H1 (cell line): ENCODE data around the gene CROCC. TPM values are rescaled to one million over a fixed set of nuclear protein-coding genes. Genes with fewer than 3 reads are reported as not detected.

Experiments
- CTCF ChIA-PET: fragments of 300-600 bp; sonication (Branson Sonifier 250); formaldehyde crosslinking; loops from one replicate; lab custom pipeline; 2021; ENCODE audit not compliant: partially characterized antibody; lab: Charles Lee
- POLR2A ChIA-PET: fragments of 300-600 bp; sonication (Branson Sonifier 250); formaldehyde crosslinking; loops from one replicate; lab custom pipeline; 2021; ENCODE audit warnings: inconsistent platforms; ENCODE audit not compliant: partially characterized antibody; lab: Charles Lee
- DNase-seq, 2 experiments: peaks; one replicate each; pipeline versions ENCODE4 v3.0.0 to v3.0.0-alpha.2; 2010 to 2022; ENCODE audit warnings: low spot score in 2 of 2, low read depth in 1 of 2, mixed read lengths in 1 of 2
- FAIRE-seq: peaks from 2 replicates; lab custom pipeline; 2011; peaks lifted over from hg19 to GRCh38; lab: Jason Lieb, UNC
- H2AFZ ChIP-seq: 2 replicates; pipeline ENCODE4 v1.8.1; 2012; ENCODE audit warnings: low read length, inconsistent platforms
- H2AK5ac ChIP-seq: 2 replicates; pipeline ENCODE4 v1.6.1; 2013; ENCODE audit warnings: low read depth, low read length
- H2BK120ac ChIP-seq: replicated peaks from 2 replicates; pipeline ENCODE3; 2013; ENCODE audit warnings: low read depth, low read length, inconsistent platforms
- H2BK12ac ChIP-seq: 2 replicates; pipeline ENCODE4 v1.6.1; 2013; ENCODE audit warnings: low read depth, low read length
- H2BK15ac ChIP-seq: 2 replicates; pipeline ENCODE4 v1.6.1; 2013; ENCODE audit warnings: low read length
- H2BK20ac ChIP-seq: 2 replicates; pipeline ENCODE4 v1.6.1; 2013; ENCODE audit warnings: low read length
- H2BK5ac ChIP-seq: 2 replicates; pipeline ENCODE4 v1.6.1; 2013; ENCODE audit warnings: low read depth, low read length
- H3K14ac ChIP-seq: 2 replicates; pipeline ENCODE4 v1.6.1; 2013; ENCODE audit warnings: inconsistent platforms; ENCODE audit not compliant: insufficient read length
- H3K18ac ChIP-seq: 2 replicates; pipeline ENCODE4 v1.6.1; 2013; ENCODE audit warnings: low read length; ENCODE audit errors: extremely low read depth
- H3K23ac ChIP-seq: 2 replicates; pipeline ENCODE4 v1.6.1; 2013; ENCODE audit warnings: inconsistent platforms; ENCODE audit not compliant: insufficient read length
- H3K23me2 ChIP-seq: 2 replicates; pipeline ENCODE4 v1.6.1; 2013; ENCODE audit warnings: low read depth, low read length
- H3K27ac ChIP-seq: 2 replicates; pipeline ENCODE4 v1.6.1; 2011; ENCODE audit warnings: low read depth, low read length, inconsistent platforms
- H3K27me3 ChIP-seq, 4 experiments: replicated peaks in 1 of 4; 1 replicate in 1 of 4; 2 replicates in 3 of 4; pipeline versions ENCODE4 v1.6.1 to v1.8.1; 2011 to 2013; ENCODE audit warnings: low read length in 3 of 4, mild to moderate bottlenecking in 3 of 4, inconsistent platforms in 2 of 4, mixed read lengths in 2 of 4, moderate library complexity in 1 of 4; ENCODE audit not compliant: control insufficient read depth in 3 of 4, insufficient read depth in 3 of 4; ENCODE audit errors: extremely low read depth in 1 of 4
- H3K36me3 ChIP-seq, 4 experiments: 2 replicates each; pipeline versions ENCODE4 v1.6.1 to v1.8.1; 2011 to 2013; ENCODE audit warnings: mild to moderate bottlenecking in 4 of 4, low read length in 3 of 4, moderate library complexity in 2 of 4, control low read depth in 1 of 4, inconsistent platforms in 1 of 4; ENCODE audit not compliant: insufficient read depth in 4 of 4, control insufficient read depth in 2 of 4
- H3K4ac ChIP-seq: replicated peaks from 2 replicates; pipeline ENCODE3; 2013; ENCODE audit warnings: low read length, low read depth, mixed read lengths, inconsistent platforms; ENCODE audit not compliant: insufficient read length
- H3K4me1 ChIP-seq, 4 experiments: replicated peaks in 1 of 4; 1 replicate in 1 of 4; 2 replicates in 3 of 4; pipeline versions ENCODE4 v1.6.1 to v1.8.1; 2011 to 2013; ENCODE audit warnings: low read length in 3 of 4, inconsistent platforms in 2 of 4, mixed read lengths in 1 of 4; ENCODE audit not compliant: insufficient read depth in 4 of 4, control insufficient read depth in 3 of 4
- H3K4me2 ChIP-seq, 2 experiments: 2 replicates each; pipeline versions ENCODE4 v1.6.1 to v1.8.1; 2011 to 2013; ENCODE audit warnings: low read depth in 2 of 2, low read length in 2 of 2, control low read depth in 1 of 2, inconsistent platforms in 1 of 2, mild to moderate bottlenecking in 1 of 2; ENCODE audit not compliant: insufficient read depth in 1 of 2
- H3K4me3 ChIP-seq, 4 experiments: fragments of 200-600, 300-600 bp in 1 of 4; sonication (generic), shearing (Covaris generic), sonication (Bioruptor Twin) in 1 of 4; 2 replicates each; pipeline versions ENCODE4 v1.5.1 to v1.8.1; 2011 to 2016; ENCODE audit warnings: low read length in 4 of 4, low read depth in 3 of 4, control low read depth in 2 of 4, inconsistent platforms in 2 of 4, mild to moderate bottlenecking in 2 of 4, mixed read lengths in 1 of 4, moderate library complexity in 1 of 4; ENCODE audit not compliant: insufficient read depth in 2 of 4; ENCODE audit errors: extremely low read depth in 1 of 4
- H3K56ac ChIP-seq: replicated peaks from 2 replicates; pipeline ENCODE3; 2013; ENCODE audit warnings: low read depth, mild to moderate bottlenecking, mixed read lengths, low read length, inconsistent platforms; ENCODE audit not compliant: insufficient read length
- H3K79me1 ChIP-seq: 2 replicates; pipeline ENCODE4 v1.6.1; 2013; ENCODE audit warnings: low read depth, low read length, control low read depth
- H3K79me2 ChIP-seq, 2 experiments: 2 replicates each; pipeline versions ENCODE4 v1.6.1 to v1.8.1; 2012 to 2013; ENCODE audit warnings: low read length in 2 of 2, mild to moderate bottlenecking in 2 of 2, inconsistent platforms in 1 of 2; ENCODE audit not compliant: insufficient read depth in 2 of 2, control insufficient read depth in 1 of 2
- H3K9ac ChIP-seq, 4 experiments: replicated peaks in 1 of 4; 1 replicate in 1 of 4; 2 replicates in 3 of 4; pipeline versions ENCODE4 v1.6.1 to v1.8.1; 2011 to 2013; ENCODE audit warnings: low read depth in 3 of 4, low read length in 3 of 4, control low read depth in 2 of 4, mild to moderate bottlenecking in 2 of 4, moderate library complexity in 2 of 4, inconsistent platforms in 1 of 4; ENCODE audit errors: extremely low read depth in 1 of 4
- H3K9me3 ChIP-seq, 2 experiments: 2 replicates each; pipeline versions ENCODE4 v1.6.1 to v1.8.1; 2012 to 2013; ENCODE audit warnings: mild to moderate bottlenecking in 2 of 2, moderate library complexity in 2 of 2, control low read depth in 1 of 2, inconsistent platforms in 1 of 2, low read depth in 1 of 2, low read length in 1 of 2, mixed read lengths in 1 of 2; ENCODE audit not compliant: insufficient read depth in 2 of 2
- H4K20me1 ChIP-seq, 2 experiments: replicated peaks in 1 of 2; 2 replicates each; pipeline versions ENCODE3 to v1.8.1; 2011 to 2013; ENCODE audit warnings: inconsistent platforms in 2 of 2, low read length in 2 of 2, mild to moderate bottlenecking in 1 of 2; ENCODE audit not compliant: insufficient read depth in 2 of 2, control insufficient read depth in 1 of 2
- H4K5ac ChIP-seq: 2 replicates; pipeline ENCODE4 v1.6.1; 2013; ENCODE audit warnings: low read length, low read depth, mixed read lengths, inconsistent platforms; ENCODE audit not compliant: insufficient read length
- H4K8ac ChIP-seq: 2 replicates; pipeline ENCODE4 v1.8.0; 2013; ENCODE audit warnings: mild to moderate bottlenecking, moderate library complexity, low read length, inconsistent platforms; ENCODE audit not compliant: insufficient read depth; ENCODE audit errors: extremely low read depth
- H4K91ac ChIP-seq: replicated peaks from 2 replicates; pipeline ENCODE3; 2013; ENCODE audit warnings: low read length, mixed read lengths, inconsistent platforms; ENCODE audit not compliant: insufficient read length
- BRCA1 ChIP-seq: IDR thresholded peaks from 2 replicates; pipeline ENCODE4 v1.6.1; 2012; ENCODE audit warnings: low read depth, low read length, improper control_type of control experiment
- JUN ChIP-seq: IDR thresholded peaks from 2 replicates; pipeline ENCODE4 v1.6.1; 2011; ENCODE audit warnings: low read depth, mild to moderate bottlenecking, improper control_type of control experiment, low read length
- WGBS, 2 experiments: shearing (Covaris generic) in 1 of 2; methylation state at CpG; one replicate each; pipeline versions ENCODE4 v1.1.6 to v1.1.7; 2013 to 2015; ENCODE audit warnings: low lambda C conversion rate in 2 of 2, mixed read lengths in 2 of 2, inconsistent platforms in 1 of 2, low coverage in 1 of 2, missing lambda C conversion rate in 1 of 2; ENCODE audit not compliant: insufficient replicate concordance in 2 of 2, insufficient coverage in 1 of 2, insufficient read length in 1 of 2; ENCODE audit errors: extremely low coverage in 1 of 2, missing lambda C conversion rate in 1 of 2; 5-methylcytosine and 5-hydroxymethylcytosine counted together
- polyA plus RNA-seq, 7 experiments: library from polyadenylated mRNA; depleted of rRNA in 3 of 7; stranded (reverse) in 5 of 7; unstranded in 2 of 7; fragments of >200 nt in 5 of 7; fragments of 200-250 nt in 2 of 7; gene quantifications; 1 replicate in 5 of 7; 2 replicates in 1 of 7; 4 replicates in 1 of 7; pipeline versions ENCODE4 v1.2.1 to v1.2.3, GENCODE V29; 2011 to 2013; ENCODE audit warnings: missing spikeins in 2 of 7, mixed read lengths in 2 of 7
- total RNA-seq: library from RNA; stranded (reverse); fragmentation: NEBNext Ultra II Directional; extraction: Animal tissue kit (Norgen Biotek cat#: 25700); gene quantifications from 2 replicates; pipeline ENCODE4 v1.2.1, GENCODE V29; 2021

The CROCC gene
- total and polyA plus RNA-seq, 2 of the 8 experiments (the other 6 are each of a cell fraction or from before 2014, with no cell fraction given): 12.1 to 39.5 TPM

GRCh38 chr1:16924919-16925477, 3.3 kb downstream of the CROCC start:
- FAIRE-seq: no peak
- no peak overlapping the region for H2BK12ac ChIP-seq
- no peak overlapping the region for H4K91ac ChIP-seq
- H3K79me2 ChIP-seq: peaks cover 0 to 23% of the 10 kb centered on the region in 2 experiments; a peak in 2 of 4 replicates
- no peak overlapping the region for H4K8ac ChIP-seq
- H3K9me3 ChIP-seq: no peaks in the 10 kb centered on the region
- H3K4me1 ChIP-seq: peaks cover 0 to 34% (median 17%) of the 10 kb centered on the region in 4 experiments; a peak in 6 of 7 replicates
- no peak overlapping the region for H3K14ac ChIP-seq
- peak overlapping the region; percentile 29 for H3K4ac ChIP-seq
- H2BK20ac ChIP-seq: no peak overlapping the region
- H2BK5ac ChIP-seq: no peak overlapping the region
- H3K56ac ChIP-seq: no peak overlapping the region
- no peak overlapping the region for H3K4me2 ChIP-seq
- H3K36me3 ChIP-seq: no peaks in the 10 kb centered on the region
- no peak for DNase-seq
- peaks cover 24% of the 10 kb centered on the region for H3K79me1 ChIP-seq
- H2AK5ac ChIP-seq: no peak overlapping the region
- H3K23me2 ChIP-seq: peaks cover 4% of the 10 kb centered on the region; the same call in 1 of the 2 replicates
- H3K4me3 ChIP-seq: no peak overlapping the region
- no peak overlapping the region for H3K23ac ChIP-seq
- no peak overlapping the region for H2BK120ac ChIP-seq
- H3K27me3 ChIP-seq: no peaks in the 10 kb centered on the region
- no peak overlapping the region for H2BK15ac ChIP-seq
- H4K20me1 ChIP-seq: peaks cover 2 to 15% of the 10 kb centered on the region in 2 experiments
- ChIA-PET POLR2A (interaction anchor here (0.9 to 1.4 kb wide), 3 partner anchors 20 to 28 kb away, joined by 3 to 6 read pairs (median 3); no protein-coding TSS in a partner anchor), CTCF (interaction anchor here (0.6 to 2.2 kb wide), 17 partner anchors 7 to 303 kb away, joined by 3 to 11 read pairs (median 4); no protein-coding TSS in a partner anchor)
- H2AFZ ChIP-seq: no peak overlapping the region
- WGBS, 2 experiments: 84% methylated on average over 9 of the region's 13 CpGs; no CpG with 5 or more reads in 1 of the 2 experiments
- no peak overlapping the region for H4K5ac ChIP-seq
- H3K18ac ChIP-seq: no peak overlapping the region
- H3K9ac ChIP-seq: no peak overlapping the region
- H3K27ac ChIP-seq: no peak overlapping the region
- TF ChIP-seq BRCA1 (no peak), JUN (no peak)
